ENCODE data around the gene ZFYVE9.
"Not testable (repeated sequence)": the region's sequence is repeated elsewhere in the genome, so short reads cannot be mapped to it uniquely, and the experiment has no call there.

ZFYVE9 gene

DNA sequence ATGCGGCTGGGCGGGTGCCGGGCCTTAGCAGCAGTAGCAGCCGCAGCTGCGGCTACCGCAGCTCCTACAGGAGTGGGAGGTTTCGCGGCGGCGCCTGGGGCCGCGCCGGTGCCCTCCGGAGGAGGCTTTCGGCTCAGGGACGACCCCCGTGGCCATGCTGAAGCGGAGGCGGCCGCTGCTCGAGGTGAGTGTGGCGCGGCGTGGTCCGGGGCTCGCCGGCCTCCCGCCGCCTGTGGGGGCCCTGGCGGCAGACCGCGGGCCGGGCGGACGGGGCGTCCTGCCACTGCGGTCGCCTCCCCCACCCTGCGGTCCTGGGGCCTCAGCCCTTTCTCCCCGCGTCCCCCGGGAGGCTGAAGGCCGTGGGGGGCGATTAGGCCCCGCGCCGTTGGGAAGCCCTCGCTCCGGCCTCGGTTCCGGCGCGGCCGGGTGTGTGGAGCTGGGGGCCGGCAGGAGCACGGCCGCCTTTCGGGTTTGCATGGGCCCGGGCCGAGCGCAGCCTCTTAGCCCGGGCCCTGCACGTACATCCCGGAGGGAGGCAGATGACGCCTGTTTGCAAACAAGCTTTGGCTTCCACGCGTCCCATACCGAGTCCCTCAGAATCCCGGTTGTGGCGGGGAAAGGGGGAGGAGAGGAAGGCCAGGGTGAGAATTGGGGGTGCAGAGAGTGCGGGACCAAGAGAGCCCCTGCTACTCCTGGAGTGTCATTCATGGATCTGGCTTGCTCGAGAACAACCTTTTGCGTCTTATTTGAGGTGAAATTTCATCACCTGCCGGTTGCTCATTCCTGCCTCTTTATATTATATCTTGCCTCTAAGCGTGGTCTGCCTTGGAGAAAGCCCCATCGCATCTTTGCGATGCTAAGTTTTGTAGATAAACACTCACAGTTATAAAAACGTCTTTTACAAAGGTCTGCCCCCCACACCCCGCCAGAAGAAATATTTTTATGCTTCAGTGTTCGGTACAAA lies 613 bp downstream of the ZFYVE9 start:
- Histone ChIP-seq H3K9ac (peak overlapping the region; percentile 53), H2AFZ (peak overlapping the region; percentile 77), H3K9me3 (ENCODE audit: control insufficient read depth, low read length) (no peaks in the 10 kb centered on the region), H3K27ac (peak overlapping the region; percentile 75), H3K27me3 (ENCODE audit: control insufficient read depth, insufficient read depth, low read length) (no peaks in the 10 kb centered on the region), H3K36me3 (ENCODE audit: control insufficient read depth, insufficient read depth, low read length) (no peaks in the 10 kb centered on the region), H3K4me2 (ENCODE audit: low read length) (peak overlapping the region; percentile 89), H3K4me1 (no peaks in the 10 kb centered on the region), H3K79me2 (peaks cover 4% of the 10 kb centered on the region), H3K4me3 (ENCODE audit: low read depth, low read length) (peak overlapping the region; percentile 79)
- TF ChIP-seq, protein P1, sequence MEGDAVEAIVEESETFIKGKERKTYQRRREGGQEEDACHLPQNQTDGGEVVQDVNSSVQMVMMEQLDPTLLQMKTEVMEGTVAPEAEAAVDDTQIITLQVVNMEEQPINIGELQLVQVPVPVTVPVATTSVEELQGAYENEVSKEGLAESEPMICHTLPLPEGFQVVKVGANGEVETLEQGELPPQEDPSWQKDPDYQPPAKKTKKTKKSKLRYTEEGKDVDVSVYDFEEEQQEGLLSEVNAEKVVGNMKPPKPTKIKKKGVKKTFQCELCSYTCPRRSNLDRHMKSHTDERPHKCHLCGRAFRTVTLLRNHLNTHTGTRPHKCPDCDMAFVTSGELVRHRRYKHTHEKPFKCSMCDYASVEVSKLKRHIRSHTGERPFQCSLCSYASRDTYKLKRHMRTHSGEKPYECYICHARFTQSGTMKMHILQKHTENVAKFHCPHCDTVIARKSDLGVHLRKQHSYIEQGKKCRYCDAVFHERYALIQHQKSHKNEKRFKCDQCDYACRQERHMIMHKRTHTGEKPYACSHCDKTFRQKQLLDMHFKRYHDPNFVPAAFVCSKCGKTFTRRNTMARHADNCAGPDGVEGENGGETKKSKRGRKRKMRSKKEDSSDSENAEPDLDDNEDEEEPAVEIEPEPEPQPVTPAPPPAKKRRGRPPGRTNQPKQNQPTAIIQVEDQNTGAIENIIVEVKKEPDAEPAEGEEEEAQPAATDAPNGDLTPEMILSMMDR (IDR thresholded peaks at IDR 0.05), result no peak

DNA sequence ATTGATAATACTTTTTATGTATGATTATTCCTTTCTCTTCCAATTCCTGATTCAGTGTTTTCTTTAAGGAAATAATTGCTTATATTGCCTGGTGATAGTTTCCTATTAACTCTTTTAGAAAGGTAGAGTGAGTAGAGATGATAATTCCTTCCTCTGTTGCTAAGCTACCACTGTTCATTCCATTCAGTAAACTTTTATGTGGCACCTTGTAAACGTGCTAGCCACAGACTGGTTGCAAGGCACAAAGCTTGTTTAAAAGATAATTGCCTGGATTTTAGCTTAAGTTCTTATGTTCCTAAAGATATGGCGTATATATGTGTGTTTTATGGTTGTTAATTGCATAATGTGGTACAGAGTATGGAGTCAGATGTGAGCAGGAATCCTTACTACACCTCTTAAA lies 3.2 kb downstream of the ZFYVE9 start:
- Histone ChIP-seq H3K9ac (no peak overlapping the region), H3K4me3 (ENCODE audit: low read depth, low read length) (no peak overlapping the region)
- TF ChIP-seq, protein P1 (IDR thresholded peaks at IDR 0.05), result no peak

DNA sequence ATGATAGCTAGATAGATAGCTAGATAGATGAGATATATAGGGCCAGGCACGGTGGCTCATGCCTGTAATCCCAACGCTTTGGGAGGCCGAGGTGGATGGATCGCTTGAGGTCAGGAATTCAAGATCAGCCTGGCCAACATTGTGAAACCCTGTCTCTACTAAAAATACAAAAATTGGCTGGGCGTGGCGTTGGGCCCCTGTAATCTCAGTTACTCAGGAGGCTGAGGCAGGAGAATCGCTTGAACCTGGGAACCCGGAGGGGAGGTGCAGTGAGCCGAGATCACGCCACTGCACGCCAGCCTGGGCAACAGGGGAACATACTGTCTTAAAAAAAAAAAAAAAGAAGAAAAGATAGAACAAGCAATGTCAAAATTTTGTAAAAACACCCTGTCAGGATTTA lies 8.6 kb downstream of the ZFYVE9 start:
- not testable (repeated sequence) for H3K9me3 ChIP-seq (ENCODE audit: control insufficient read depth, low read length); H3K9ac ChIP-seq; H3K27ac ChIP-seq; H3K4me3 ChIP-seq (ENCODE audit: low read depth, low read length); H3K27me3 ChIP-seq (ENCODE audit: control insufficient read depth, insufficient read depth, low read length); H3K4me2 ChIP-seq (ENCODE audit: low read length); H3K79me2 ChIP-seq; H3K4me1 ChIP-seq; H2AFZ ChIP-seq; H3K36me3 ChIP-seq (ENCODE audit: control insufficient read depth, insufficient read depth, low read length)

More for the DNA sequence above, 3.2 kb downstream of the ZFYVE9 start:
- H2AFZ ChIP-seq, result no peak overlapping the region
- H3K27ac ChIP-seq, result no peak overlapping the region
- no peaks in the 10 kb centered on the region for H3K36me3 ChIP-seq (ENCODE audit: control insufficient read depth, insufficient read depth, low read length)
- H3K9me3 ChIP-seq (ENCODE audit: control insufficient read depth, low read length), result no peaks in the 10 kb centered on the region
- no peaks in the 10 kb centered on the region for H3K27me3 ChIP-seq (ENCODE audit: control insufficient read depth, insufficient read depth, low read length)
- no peak overlapping the region for H3K4me2 ChIP-seq (ENCODE audit: low read length)
- peaks cover 9% of the 10 kb centered on the region for H3K79me2 ChIP-seq
- H3K4me1 ChIP-seq, result no peaks in the 10 kb centered on the region

DNA sequence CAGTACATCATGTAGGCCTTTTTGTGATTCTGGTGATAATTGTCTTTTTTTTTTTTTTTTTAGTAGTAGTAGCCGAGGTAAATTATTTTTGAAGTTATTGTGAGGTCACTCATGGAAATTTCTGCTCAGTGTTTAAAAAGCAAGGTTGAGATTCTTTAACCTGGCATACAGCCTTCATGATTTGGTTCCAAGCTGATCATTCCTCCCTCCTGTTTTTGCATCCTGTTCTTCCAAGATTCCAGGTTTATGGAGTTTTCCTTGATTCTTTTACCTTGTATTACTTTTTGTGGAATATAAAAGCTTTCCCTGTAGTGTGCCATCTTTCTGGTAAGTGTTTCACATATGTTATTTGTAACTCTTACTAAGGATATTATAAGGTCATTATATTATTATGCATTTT lies 9.1 kb downstream of the ZFYVE9 start:
- peaks cover 10% of the 10 kb centered on the region for H3K79me2 ChIP-seq

DNA sequence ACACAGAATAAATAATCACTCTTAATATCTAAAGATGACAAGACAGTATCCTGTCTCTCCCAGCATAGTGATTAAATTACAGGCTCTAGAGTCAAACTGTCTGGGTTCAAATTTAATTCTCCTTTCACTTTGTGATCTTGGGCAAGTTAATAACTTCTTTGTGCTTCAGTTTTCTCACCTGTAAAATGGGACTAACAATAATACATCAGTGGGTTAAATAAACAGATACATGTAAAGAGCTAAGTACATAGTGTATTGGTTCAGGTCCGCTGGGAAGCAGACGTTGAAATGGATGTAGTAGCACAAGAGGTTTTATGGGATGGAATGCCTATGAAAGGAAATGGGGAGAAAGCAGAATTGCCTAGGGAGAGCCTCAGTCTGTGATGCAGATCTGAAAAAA lies 10.7 kb downstream of the ZFYVE9 start:
- Histone ChIP-seq H3K27ac (no peak overlapping the region), H3K9me3 (ENCODE audit: control insufficient read depth, low read length) (no peaks in the 10 kb centered on the region)
- TF ChIP-seq, protein P1 (IDR thresholded peaks at IDR 0.05), result no peak

More for the DNA sequence above, 9.1 kb downstream of the ZFYVE9 start:
- H3K9me3 ChIP-seq (ENCODE audit: control insufficient read depth, low read length), result no peaks in the 10 kb centered on the region
- H3K36me3 ChIP-seq (ENCODE audit: control insufficient read depth, insufficient read depth, low read length), result no peaks in the 10 kb centered on the region
- H3K27ac ChIP-seq, result no peak overlapping the region
- TF ChIP-seq, protein P1 (IDR thresholded peaks at IDR 0.05), result no peak
- no peak overlapping the region for H3K4me3 ChIP-seq (ENCODE audit: low read depth, low read length)
- H2AFZ ChIP-seq, result no peak overlapping the region
- no peak overlapping the region for H3K9ac ChIP-seq
- peaks cover 4% of the 10 kb centered on the region for H3K4me1 ChIP-seq
- no peaks in the 10 kb centered on the region for H3K27me3 ChIP-seq (ENCODE audit: control insufficient read depth, insufficient read depth, low read length)
- H3K4me2 ChIP-seq (ENCODE audit: low read length), result no peak overlapping the region

More for the DNA sequence above, 10.7 kb downstream of the ZFYVE9 start:
- Histone ChIP-seq H3K4me3 (ENCODE audit: low read depth, low read length) (no peak overlapping the region), H3K27me3 (ENCODE audit: control insufficient read depth, insufficient read depth, low read length) (no peaks in the 10 kb centered on the region), H3K79me2 (peaks cover 10% of the 10 kb centered on the region), H3K36me3 (ENCODE audit: control insufficient read depth, insufficient read depth, low read length) (no peaks in the 10 kb centered on the region), H3K4me1 (peaks cover 4% of the 10 kb centered on the region), H3K4me2 (ENCODE audit: low read length) (no peak overlapping the region), H3K9ac (no peak overlapping the region), H2AFZ (no peak overlapping the region)

Data from parathyroid adenoma (tissue), 2 donors.